Astrocyte of the cerebellum (primary cell): Measurements from ENCODE around the gene SYCP2.
A peak's percentile ranks its signal among the peaks of the same experiment; 100 is the strongest.

Experiments used
- DNase-seq: peaks from one replicate; pipeline ENCODE4 v3.0.0-alpha.2; 2011; ENCODE audit warnings: low read depth
- H3K4me3 ChIP-seq: 2 replicates; pipeline ENCODE4 v1.5.1; 2011; ENCODE audit warnings: mild to moderate bottlenecking, low read depth, low read length, moderate library complexity
- CTCF ChIP-seq: IDR thresholded peaks from 2 replicates; pipeline ENCODE4 v1.5.1; 2012; ENCODE audit warnings: low read length, low read depth, moderate library complexity, mild to moderate bottlenecking; ENCODE audit errors: missing control alignments
- in situ Hi-C: cut with HindIII; loops from 2 replicates; pipeline ENCODE4 v1.10.0; 2017; ENCODE audit warnings: low sequenced_read_pairs

SYCP2 gene

DNA sequence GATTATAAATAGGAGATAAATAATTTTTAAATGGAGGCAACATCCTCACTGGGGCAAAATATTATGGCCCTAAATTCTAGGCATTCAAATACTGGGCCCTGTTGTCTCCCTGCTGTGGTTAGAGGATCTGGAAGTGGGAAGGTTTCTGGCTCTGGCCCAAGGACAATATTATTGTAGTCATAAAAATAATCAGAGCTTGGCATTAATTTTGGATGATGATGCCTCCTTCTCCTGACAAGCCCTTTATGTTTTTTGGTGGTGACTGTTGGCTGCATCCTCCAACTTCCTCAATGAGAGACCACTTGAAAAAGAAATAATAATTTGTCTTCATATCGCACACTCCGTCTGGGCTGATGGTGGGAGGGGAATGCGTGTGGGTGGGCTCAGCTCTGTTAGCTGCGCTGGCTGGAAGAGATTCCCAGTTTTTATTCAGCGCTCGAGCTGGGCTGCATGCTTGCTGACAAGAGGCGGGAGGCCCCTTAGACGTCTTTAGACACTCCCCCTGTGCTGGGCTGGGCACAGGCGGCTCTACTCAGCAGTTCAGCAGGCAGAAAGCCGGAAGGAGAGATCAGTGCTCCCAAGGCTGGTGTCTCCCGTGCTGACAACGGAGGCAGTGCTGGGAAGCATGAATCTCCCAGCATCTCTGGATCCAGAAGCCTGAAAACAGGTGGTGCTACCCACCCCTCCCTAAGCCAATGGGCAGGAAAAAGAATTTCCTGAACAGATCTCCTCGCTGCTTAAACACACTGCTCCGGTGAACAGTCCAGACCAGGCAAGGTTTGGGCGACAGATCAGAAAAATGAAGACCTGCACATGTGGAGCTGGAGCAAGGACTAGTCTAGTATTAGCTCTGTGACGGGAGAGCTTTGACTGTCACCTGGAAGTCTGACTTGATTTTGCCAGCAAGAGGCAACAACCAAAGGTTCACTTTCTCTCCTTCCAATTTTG is 97.7 kb downstream of the SYCP2 start:
- TF ChIP-seq CTCF, result no peak
- H3K4me3 ChIP-seq, result no peak overlapping the region
- DNase-seq, result peak; percentile 4
- in situ Hi-C loops, result no loop called here

DNA sequence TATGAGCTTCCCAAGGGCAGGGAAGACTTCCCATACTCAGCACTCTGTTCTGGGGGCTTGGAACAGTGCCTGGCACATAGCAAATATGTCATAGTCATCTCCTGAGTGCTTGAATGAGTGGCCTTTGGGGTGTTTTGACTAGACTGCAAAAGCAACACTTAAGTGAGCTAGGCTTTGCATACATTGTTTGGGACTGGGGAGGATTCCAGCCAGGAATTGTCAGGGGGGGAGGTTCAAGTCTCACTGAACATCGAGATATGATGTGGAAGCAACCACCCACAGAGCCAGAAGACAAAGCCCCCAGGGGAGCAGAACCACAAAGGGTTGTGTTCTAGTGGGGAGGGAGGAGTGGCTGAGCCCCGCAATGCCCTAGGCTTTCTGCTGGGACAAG is 98.4 kb downstream of the SYCP2 start:
- no peak for TF ChIP-seq CTCF
- in situ Hi-C loops, result no loop called here
- DNase-seq, result peak; percentile 2
- no peak overlapping the region for H3K4me3 ChIP-seq

DNA sequence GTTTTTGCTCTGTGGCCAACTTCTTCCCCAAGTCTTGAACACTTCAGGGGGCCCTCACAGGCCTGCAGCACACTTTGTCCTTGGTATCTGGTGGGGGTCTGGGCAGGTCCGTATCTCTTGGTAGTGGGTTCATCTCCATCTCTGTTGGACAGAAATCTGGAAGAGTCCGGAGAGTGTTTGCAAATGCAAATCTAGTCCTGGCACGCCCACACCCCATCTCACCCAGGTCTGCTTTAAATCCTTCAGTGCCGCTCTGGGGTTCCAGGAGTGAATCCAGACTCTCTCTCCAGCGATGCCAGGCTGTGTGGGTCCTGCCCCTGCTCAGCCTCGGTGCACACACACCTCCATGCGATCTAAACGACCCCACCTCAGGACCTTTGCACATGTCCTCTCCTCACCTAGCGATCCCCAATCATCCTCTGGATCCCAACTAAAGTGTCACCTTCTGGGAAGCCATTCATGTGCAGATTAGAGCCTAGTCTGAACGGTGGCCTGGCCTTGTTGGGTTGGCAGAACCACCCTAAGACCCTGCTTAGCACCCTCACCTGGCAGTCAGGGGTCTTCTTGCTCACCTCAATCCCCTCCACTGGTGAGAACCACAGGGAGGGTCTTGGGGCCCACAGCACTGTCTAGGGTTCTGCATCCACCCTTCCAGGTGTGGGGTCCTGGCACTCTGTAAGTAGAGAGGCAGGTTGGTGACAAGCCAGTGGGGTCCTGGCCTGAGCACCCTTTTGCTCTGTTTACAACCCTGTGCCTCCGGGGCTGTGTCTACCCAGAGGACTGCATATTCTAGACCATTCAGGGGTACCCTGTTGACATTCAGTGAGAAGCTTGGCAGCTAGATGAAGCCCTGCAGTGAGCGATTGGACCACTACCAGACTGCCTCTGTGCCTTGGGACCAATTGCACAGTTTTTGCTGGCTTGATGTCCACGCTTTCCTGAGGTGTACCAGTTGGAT is 100.8 kb downstream of the SYCP2 start:
- no peak overlapping the region for H3K4me3 ChIP-seq
- TF ChIP-seq CTCF, result no peak
- in situ Hi-C loops, result no loop called here
- DNase-seq, result no peak

- no peak overlapping the region for H3K4me3 ChIP-seq
- no peak for DNase-seq
- in situ Hi-C loops, result no loop called here
- TF ChIP-seq CTCF, result no peak
Measured at GRCh38 chr20:59831916-59832270, 101.5 kb downstream of the SYCP2 start.

DNA sequence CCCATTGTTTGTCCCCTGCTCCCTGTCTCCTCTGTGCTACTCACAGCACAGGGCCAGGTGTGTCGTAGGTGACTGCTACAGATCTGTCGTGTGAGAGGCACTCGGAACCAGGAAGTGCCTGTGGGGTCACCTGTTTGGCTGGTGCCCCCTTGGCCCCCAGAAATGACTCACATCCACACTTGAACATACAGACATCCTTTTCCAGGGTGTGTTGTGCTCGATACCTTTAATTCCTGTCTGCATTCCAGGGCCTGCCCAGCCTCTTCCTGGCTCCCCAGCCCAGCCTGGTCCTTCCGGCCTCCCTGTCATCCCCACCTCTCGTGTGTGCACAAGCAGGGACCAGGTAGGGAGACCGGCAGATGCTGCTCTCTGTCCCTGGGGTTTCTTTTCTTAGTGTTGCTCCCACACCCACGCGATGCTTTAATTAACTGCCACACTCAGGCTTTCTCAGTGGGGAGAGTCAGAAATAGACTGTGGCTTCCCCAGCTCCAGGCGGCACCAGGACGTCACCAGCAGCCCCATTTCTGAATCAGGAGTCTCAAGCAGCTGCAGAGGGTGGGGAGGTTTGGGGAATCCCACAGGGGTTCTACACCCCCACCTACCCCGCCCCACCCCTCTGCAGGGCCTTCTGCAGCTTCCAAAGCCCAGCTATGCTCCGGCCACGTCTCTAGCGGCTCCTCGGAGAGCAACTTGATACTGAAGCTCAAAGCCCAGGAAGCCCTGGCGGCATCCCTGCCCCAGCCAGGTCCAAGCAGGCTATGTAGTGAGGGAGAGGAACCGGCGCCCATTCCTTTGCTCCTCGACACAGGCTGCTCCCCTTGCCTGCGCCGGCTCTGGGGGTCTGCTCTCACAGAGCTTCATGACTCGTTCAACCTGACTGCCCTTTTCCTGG is 102.2 kb downstream of the SYCP2 start:
- H3K4me3 ChIP-seq, result no peak overlapping the region
- no peak for DNase-seq
- TF ChIP-seq CTCF, result no peak
- in situ Hi-C loops, result no loop called here

DNA sequence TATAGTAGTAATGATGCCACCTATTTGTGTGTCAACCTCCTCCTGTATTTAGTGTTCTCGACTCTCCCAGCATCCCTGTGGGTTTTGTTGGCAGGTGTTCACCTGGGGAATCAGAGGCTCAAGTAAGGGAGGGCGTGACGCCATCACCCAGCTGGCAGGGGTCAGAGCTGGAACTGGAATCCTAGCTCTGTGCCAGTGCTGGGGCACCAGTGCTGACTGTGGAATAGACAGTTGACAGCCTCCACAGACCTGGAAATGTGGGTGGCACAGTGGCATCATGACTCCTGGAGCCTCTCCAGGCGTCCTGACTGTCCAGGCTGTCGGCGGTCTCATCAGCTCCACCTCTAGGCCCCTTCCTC is 102.8 kb downstream of the SYCP2 start:
- DNase-seq, result no peak
- no peak for TF ChIP-seq CTCF
- in situ Hi-C loops, result no loop called here
- H3K4me3 ChIP-seq, result no peak overlapping the region
